PC-3 (cell line): Measurements from ENCODE around the gene VWA8. TPM values are rescaled to one million over a fixed set of nuclear protein-coding genes. Genes with fewer than 3 reads are reported as not detected.
"Not testable (repeated sequence)": the region's sequence is repeated elsewhere in the genome, so short reads cannot be mapped to it uniquely, and the experiment has no call there.

ENCODE experiments used
- ATAC-seq: fragments of 200-7000 bp; cut with Tn5 transposase; 2 replicates; pipeline ENCODE4 v1.9.1; 2020; ENCODE audit warnings: mild to moderate bottlenecking, moderate library complexity
- BruUV-seq: library from RNA; stranded (reverse); fragments of 400-500 nt; replicated peaks from 2 replicates; lab custom pipeline; 2021; lab: Mats Ljungman, UMichigan
- CTCF ChIA-PET: fragments of 300-600 bp; sonication (Branson Sonifier 250); formaldehyde crosslinking; loops from one replicate; lab custom pipeline; 2022; ENCODE audit warnings: antibody characterized with exemption; lab: Charles Lee
- POLR2A ChIA-PET: fragments of 300-600 bp; sonication (Branson Sonifier 250); formaldehyde crosslinking; loops from one replicate; lab custom pipeline; 2022; ENCODE audit warnings: antibody characterized with exemption; ENCODE audit not compliant: unreplicated experiment; lab: Charles Lee
- DNase-seq: peaks from one replicate; pipeline ENCODE4 v3.0.0-alpha.2; 2015
- H2AFZ ChIP-seq: fragments of 300-600 bp; sonication (generic); 2 replicates; pipeline ENCODE4 v1.6.0; 2016; ENCODE audit warnings: antibody characterized with exemption, low read length
- H3F3A ChIP-seq: fragments of 300-600 bp; sonication (generic); one replicate; pipeline ENCODE4 v1.6.0; 2017; ENCODE audit warnings: antibody characterized with exemption, low read length, control low read depth, mild to moderate bottlenecking; ENCODE audit not compliant: unreplicated experiment
- H3K27ac ChIP-seq: fragments of 300-600 bp; sonication (generic); 2 replicates; pipeline ENCODE4 v1.5.1; 2016; ENCODE audit warnings: mild to moderate bottlenecking, low read length
- H3K27me3 ChIP-seq: fragments of 300-600 bp; sonication (generic); 2 replicates; pipeline ENCODE4 v1.6.1; 2016; ENCODE audit warnings: low read length, mixed read lengths
- H3K36me3 ChIP-seq: fragments of 300-600 bp; sonication (generic); 2 replicates; pipeline ENCODE4 v1.6.1; 2016; ENCODE audit warnings: low read depth, mixed run types, low read length, mixed read lengths
- H3K4me1 ChIP-seq: fragments of 300-600 bp; sonication (generic); 2 replicates; pipeline ENCODE4 v1.5.1; 2016; ENCODE audit warnings: low read length; ENCODE audit not compliant: insufficient read depth
- H3K4me2 ChIP-seq: fragments of 300-600 bp; sonication (generic); 2 replicates; pipeline ENCODE4 v1.6.0; 2016; ENCODE audit warnings: low read length
- H3K4me3 ChIP-seq: fragments of 300-600 bp; sonication (generic); 2 replicates; pipeline ENCODE4 v1.5.1; 2016; ENCODE audit warnings: mild to moderate bottlenecking, low read length, mixed read lengths
- H3K79me2 ChIP-seq: fragments of 300-600 bp; sonication (generic); 2 replicates; pipeline ENCODE4 v1.6.1; 2017; ENCODE audit warnings: low read length, mixed read lengths
- H3K9ac ChIP-seq: fragments of 300-600 bp; sonication (generic); 2 replicates; pipeline ENCODE4 v1.6.0; 2016; ENCODE audit warnings: mild to moderate bottlenecking, low read length
- H3K9me2 ChIP-seq: fragments of 300-600 bp; sonication (generic); replicated peaks from 2 replicates; pipeline ENCODE4 v1.6.1; 2016; ENCODE audit warnings: mixed run types, low read length, mixed read lengths
- H3K9me3 ChIP-seq: fragments of 300-600 bp; sonication (generic); 2 replicates; pipeline ENCODE4 v1.6.1; 2016; ENCODE audit warnings: low read length, mixed read lengths
- H4K20me1 ChIP-seq: fragments of 300-600 bp; sonication (generic); 2 replicates; pipeline ENCODE4 v1.6.1; 2016; ENCODE audit warnings: low read length, mixed read lengths
- CTCF ChIP-seq: fragments of 300-600 bp; sonication (generic); conservative IDR thresholded peaks from 2 replicates; pipeline ENCODE4 v1.5.1; 2017; ENCODE audit warnings: antibody characterized with exemption, low read depth, mild to moderate bottlenecking, low read length
- EZH2 ChIP-seq: fragments of 300-600 bp; sonication (generic); IDR thresholded peaks from one replicate; pipeline ENCODE4 v1.6.1; 2017; ENCODE audit warnings: antibody characterized with exemption, mild to moderate bottlenecking, low read length; ENCODE audit not compliant: unreplicated experiment
- EZH2phosphoT487 ChIP-seq: fragments of 300-600 bp; sonication (generic); IDR thresholded peaks from 2 replicates; pipeline ENCODE4 v1.6.1; 2018; ENCODE audit warnings: mild to moderate bottlenecking, antibody characterized with exemption, low read length, borderline replicate concordance
- intact Hi-C: fragments of 100-400 bp; cut with micrococcal nuclease; formaldehyde crosslinking; loops from 2 replicates; pipeline ENCODE4 v1.9.0; 2023
- total RNA-seq: library from RNA; depleted of rRNA; stranded (reverse); fragments of >200 nt; gene quantifications from 2 replicates; pipeline ENCODE4 v1.2.3, GENCODE V29; 2014

Gene VWA8
- total RNA-seq, 1 experiment from 2014 or later: 10.0 TPM

DNA sequence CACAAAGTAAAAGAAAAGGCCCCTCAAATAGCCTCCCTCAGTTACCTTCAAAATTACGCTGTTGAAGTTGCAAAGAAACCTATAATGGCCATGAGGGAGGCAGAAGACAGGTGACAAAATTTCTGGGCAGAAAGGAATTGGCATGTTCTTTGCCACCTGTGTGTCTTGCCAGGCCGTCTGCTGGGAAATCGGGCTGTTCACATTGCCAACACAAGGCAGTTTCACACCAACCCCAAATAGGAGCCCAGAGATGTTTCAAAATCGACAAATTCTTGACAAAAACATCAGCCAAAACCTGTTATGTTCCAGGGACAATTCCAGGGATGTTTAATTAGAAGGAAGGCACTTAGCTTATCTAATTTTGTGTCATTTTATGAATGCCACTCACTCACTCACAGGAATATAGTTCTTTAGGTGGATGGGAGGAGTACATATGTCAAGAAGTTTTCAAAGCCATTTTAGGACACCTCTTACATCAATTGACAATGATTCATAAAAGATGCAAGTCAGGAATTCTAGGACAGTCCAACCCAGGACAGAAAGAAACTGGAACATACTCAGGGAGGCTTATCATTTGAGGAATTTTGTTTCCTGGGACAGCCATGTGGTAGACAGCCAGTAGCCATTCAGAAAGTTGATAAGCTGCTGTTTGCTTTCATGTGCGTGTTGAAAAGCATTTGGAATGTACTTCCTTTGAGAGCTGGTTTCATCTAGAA, 339.0 kb downstream of the VWA8 start:
- no peaks in the 10 kb centered on the region for H3K9me2 ChIP-seq
- POLR2A ChIA-PET: no interaction called here
- no TSS peak for BruUV-seq
- CTCF ChIA-PET: no interaction called here
- peak overlapping the region; percentile 8; the same call in 1 of the 2 replicates for H3K4me2 ChIP-seq
- H3K79me2 ChIP-seq: no peaks in the 10 kb centered on the region
- no peaks in the 10 kb centered on the region for H4K20me1 ChIP-seq
- H3K4me1 ChIP-seq: peaks cover 12% of the 10 kb centered on the region
- no peaks in the 10 kb centered on the region for H3K9me3 ChIP-seq
- no peak overlapping the region for H2AFZ ChIP-seq
- H3K4me3 ChIP-seq: no peak overlapping the region
- no peak for TF ChIP-seq EZH2phosphoT487
- no peak for TF ChIP-seq EZH2
- no peak for TF ChIP-seq CTCF
- DNase-seq (no peak), ATAC-seq (no peak)
- intact Hi-C loops: no loop called here
- no peaks in the 10 kb centered on the region for H3K27me3 ChIP-seq
- no peaks in the 10 kb centered on the region for H3K36me3 ChIP-seq
- no peak overlapping the region for H3K9ac ChIP-seq
- peak overlapping the region; percentile 35 for H3K27ac ChIP-seq
- H3F3A ChIP-seq: no peaks in the 10 kb centered on the region

DNA sequence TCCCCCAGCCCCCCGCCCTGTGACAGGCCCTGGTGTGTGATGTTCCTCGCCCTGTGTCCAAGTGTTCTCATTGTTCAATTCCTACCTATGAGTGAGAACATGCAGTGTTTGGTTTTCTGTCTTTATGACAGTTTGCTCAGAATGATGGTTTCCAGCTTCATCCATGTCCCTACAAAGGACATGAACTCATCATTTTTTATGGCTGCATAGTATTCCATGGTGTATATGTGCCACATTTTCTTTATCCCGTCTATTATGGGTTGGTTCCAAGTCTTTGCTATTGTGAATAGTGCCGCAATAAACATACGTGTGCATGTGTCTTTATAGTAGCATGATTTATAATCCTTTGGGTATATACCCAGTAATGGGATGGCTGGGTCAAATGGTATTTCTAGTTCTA, 343.3 kb downstream of the VWA8 start:
- H3K79me2 ChIP-seq, POLR2A ChIA-PET, H3K9me2 ChIP-seq, H3K9ac ChIP-seq, H3K9me3 ChIP-seq, intact Hi-C loops, CTCF ChIA-PET, H3F3A ChIP-seq, ATAC-seq, BruUV-seq, H2AFZ ChIP-seq, H4K20me1 ChIP-seq, H3K4me2 ChIP-seq, DNase-seq, H3K27ac ChIP-seq, H3K4me3 ChIP-seq, H3K27me3 ChIP-seq, H3K36me3 ChIP-seq: not testable (repeated sequence)
- H3K4me1 ChIP-seq: peaks cover 29% of the 10 kb centered on the region

DNA sequence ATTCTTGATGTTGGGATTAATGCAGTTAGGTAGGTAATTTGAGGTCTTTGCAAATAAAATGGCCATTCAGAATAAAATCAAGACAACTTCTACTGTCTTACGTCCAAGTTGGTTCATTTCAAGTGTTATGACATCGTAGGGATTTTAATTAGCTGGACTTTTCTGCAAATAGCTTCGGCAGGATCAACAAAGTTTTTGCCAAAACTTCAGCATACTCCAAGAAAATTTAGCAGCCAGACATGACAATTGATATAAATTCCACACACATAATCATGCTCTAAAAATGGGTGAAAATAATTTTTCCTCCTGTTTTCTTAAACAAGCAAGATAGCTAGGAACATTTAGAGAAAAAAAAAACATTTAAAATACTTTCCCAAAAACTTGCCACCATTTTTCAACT, 344.8 kb downstream of the VWA8 start:
- intact Hi-C loops: no loop called here
- Histone ChIP-seq H3K27me3 (no peaks in the 10 kb centered on the region), H3K4me2 (no peak overlapping the region), H4K20me1 (no peaks in the 10 kb centered on the region), H3K79me2 (no peaks in the 10 kb centered on the region), H3K4me3 (no peak overlapping the region), H3K9me2 (no peaks in the 10 kb centered on the region), H3K9ac (no peak overlapping the region), H3K4me1 (peaks cover 27% of the 10 kb centered on the region), H3F3A (no peaks in the 10 kb centered on the region), H3K9me3 (no peaks in the 10 kb centered on the region), H3K27ac (no peak overlapping the region), H3K36me3 (no peaks in the 10 kb centered on the region), H2AFZ (no peak overlapping the region)
- no peak for ATAC-seq
- no TSS peak for BruUV-seq
- ChIA-PET POLR2A (no interaction called here), CTCF (no interaction called here)
- no peak for TF ChIP-seq EZH2phosphoT487
- no peak for TF ChIP-seq EZH2
- no peak for TF ChIP-seq CTCF
- DNase-seq: no peak
